B cell (primary cell): Measurements from ENCODE around the gene RGS6. TPM values are rescaled to one million over a fixed set of nuclear protein-coding genes. Genes with fewer than 3 reads are reported as not detected.

Experiments
- ATAC-seq: fragments of 200-7000 bp; cut with Tn5 transposase; one replicate; pipeline ENCODE4 v1.10.0; 2021; ENCODE audit warnings: low read depth, mild to moderate bottlenecking, moderate number of reproducible peaks, moderate library complexity
- CTCF ChIA-PET: fragments of 350-600 bp; sonication (Branson Sonifier 250); formaldehyde crosslinking; loops from one replicate; lab custom pipeline; 2021; ENCODE audit warnings: antibody characterized with exemption, inconsistent platforms; lab: Charles Lee
- POLR2A ChIA-PET: fragments of 350-600 bp; sonication (Branson Sonifier 250); formaldehyde crosslinking; loops from one replicate; lab custom pipeline; 2021; ENCODE audit warnings: antibody characterized with exemption; lab: Charles Lee
- DNase-seq: peaks from one replicate; pipeline ENCODE4 v3.0.0; 2013
- H2AFZ ChIP-seq: 2 replicates; pipeline ENCODE4 v1.6.1; 2012; ENCODE audit warnings: mild to moderate bottlenecking, low read depth, low read length; ENCODE audit not compliant: insufficient read depth, poor library complexity, severe bottlenecking
- H3K27ac ChIP-seq, 2 donors: 1 replicate in 1 of 2; 2 replicates in 1 of 2; pipeline ENCODE4 v1.5.1; 2012 to 2013; ENCODE audit warnings: low read length in 2 of 2, mild to moderate bottlenecking in 2 of 2, moderate library complexity in 1 of 2
- H3K27me3 ChIP-seq, 4 experiments: fragments of 200-600 bp in 1 of 4; sonication (generic) in 1 of 4; replicated peaks in 1 of 4; 1 replicate in 2 of 4; 2 replicates in 2 of 4; pipeline versions ENCODE4 v1.6.1 to v1.7.0; 2013 to 2016; ENCODE audit warnings: low read length in 3 of 4, mild to moderate bottlenecking in 2 of 4, mixed read lengths in 1 of 4, moderate library complexity in 1 of 4; ENCODE audit not compliant: insufficient read depth in 4 of 4, control insufficient read depth in 3 of 4; ENCODE audit errors: control extremely low read depth in 1 of 4
- H3K36me3 ChIP-seq, 2 experiments: replicated peaks in 1 of 2; 1 replicate in 1 of 2; 2 replicates in 1 of 2; pipeline versions ENCODE4 v1.6.1 to v1.7.1; 2013; ENCODE audit warnings: low read length in 1 of 2; ENCODE audit not compliant: insufficient read depth in 2 of 2, control insufficient read depth in 1 of 2; ENCODE audit errors: control extremely low read depth in 1 of 2, extremely low read depth in 1 of 2
- H3K4me1 ChIP-seq, 2 donors: fragments of 200-600 bp in 1 of 2; sonication (generic) in 1 of 2; 1 replicate in 1 of 2; 2 replicates in 1 of 2; pipeline versions ENCODE4 v1.5.1 to v1.6.1; 2013 to 2017; ENCODE audit warnings: low read length in 2 of 2; ENCODE audit not compliant: control insufficient read depth in 2 of 2, insufficient read depth in 2 of 2
- H3K4me2 ChIP-seq: replicated peaks from 2 replicates; pipeline ENCODE3; 2012; ENCODE audit warnings: mild to moderate bottlenecking, low read depth, low read length; ENCODE audit not compliant: poor library complexity, severe bottlenecking
- H3K4me3 ChIP-seq, 5 experiments: fragments of 200-600 bp in 1 of 5; sonication (generic) in 1 of 5; 1 replicate in 3 of 5; 2 replicates in 2 of 5; pipeline versions ENCODE4 v1.5.1 to v1.7.0; 2011 to 2016; ENCODE audit warnings: low read length in 4 of 5, mild to moderate bottlenecking in 4 of 5, low read depth in 2 of 5, control low read depth in 1 of 5, moderate library complexity in 1 of 5; ENCODE audit not compliant: insufficient read depth in 1 of 5; ENCODE audit errors: control extremely low read depth in 1 of 5, extremely low read depth in 1 of 5
- H3K79me2 ChIP-seq: fragments of 200-600 bp; sonication (generic); one replicate; pipeline ENCODE4 v1.6.0; 2016; ENCODE audit warnings: low read length; ENCODE audit not compliant: control insufficient read depth, insufficient read depth
- H3K9ac ChIP-seq: fragments of 200-600 bp; sonication (generic); 2 replicates; pipeline ENCODE4 v1.6.1; 2017; ENCODE audit warnings: mild to moderate bottlenecking, low read length, moderate library complexity
- H3K9me3 ChIP-seq, 3 donors: one replicate each; pipeline versions ENCODE4 v1.6.1 to v1.7.1; 2013; ENCODE audit warnings: low read length in 2 of 3; ENCODE audit not compliant: control insufficient read depth in 2 of 3, insufficient read depth in 1 of 3; ENCODE audit errors: control extremely low read depth in 1 of 3
- H4K20me1 ChIP-seq: 2 replicates; pipeline ENCODE4 v1.6.0; 2012; ENCODE audit warnings: mild to moderate bottlenecking, low read length; ENCODE audit not compliant: insufficient read depth, control insufficient read depth, poor library complexity, severe bottlenecking
- H3K27ac Mint-ChIP-seq: one replicate; pipeline ENCODE4 v1.8.0; 2021; ENCODE audit warnings: mixed read lengths
- H3K27me3 Mint-ChIP-seq: one replicate; pipeline ENCODE4 v1.8.0; 2021; ENCODE audit warnings: mixed read lengths
- H3K4me1 Mint-ChIP-seq: one replicate; pipeline ENCODE4 v1.8.0; 2021; ENCODE audit warnings: mixed read lengths
- H3K4me3 Mint-ChIP-seq: one replicate; pipeline ENCODE4 v1.8.0; 2021; ENCODE audit warnings: mixed read lengths
- H3K9me3 Mint-ChIP-seq: one replicate; pipeline ENCODE4 v1.8.0; 2022; ENCODE audit warnings: mixed read lengths; ENCODE audit not compliant: insufficient read depth
- EZH2 ChIP-seq: IDR thresholded peaks from 2 replicates; pipeline ENCODE4 v1.6.1; 2012; ENCODE audit warnings: borderline replicate concordance, low read depth, mild to moderate bottlenecking, moderate library complexity, low read length; ENCODE audit not compliant: insufficient read depth, poor library complexity, severe bottlenecking
- WGBS: methylation state at CpG from one replicate; pipeline ENCODE4 v1.1.5; 2013; ENCODE audit warnings: missing lambda C conversion rate; ENCODE audit not compliant: insufficient coverage; 5-methylcytosine and 5-hydroxymethylcytosine counted together
- intact Hi-C: fragments of 100-400 bp; cut with micrococcal nuclease; formaldehyde crosslinking; loops from one replicate; pipeline ENCODE4 v1.10.0; 2022
- polyA plus RNA-seq: library from polyadenylated mRNA; depleted of rRNA; stranded (reverse); fragments of >200 nt; gene quantifications from 2 replicates; pipeline ENCODE4 v1.2.3, GENCODE V29; 2012
- total RNA-seq, 2 donors: library from RNA; stranded (reverse); fragments of 120-200 nt in 1 of 2; gene quantifications; 1 replicate in 1 of 2; 2 replicates in 1 of 2; pipeline versions ENCODE4 v1.2.3 to v1.2.4, GENCODE V29; 2013 to 2022
- TF ChIP-seq, protein P1 (sequence below): fragments of 200-600 bp; IDR thresholded peaks from one replicate; pipeline ENCODE4 v1.8.0; 2022; ENCODE audit warnings: antibody characterized with exemption, mild to moderate bottlenecking

RGS6 gene
- total and polyA plus RNA-seq, 2 donors (not counting 1 experiment from before 2014, with no cell fraction given), result 0.07 TPM; not detected in 1

DNA sequence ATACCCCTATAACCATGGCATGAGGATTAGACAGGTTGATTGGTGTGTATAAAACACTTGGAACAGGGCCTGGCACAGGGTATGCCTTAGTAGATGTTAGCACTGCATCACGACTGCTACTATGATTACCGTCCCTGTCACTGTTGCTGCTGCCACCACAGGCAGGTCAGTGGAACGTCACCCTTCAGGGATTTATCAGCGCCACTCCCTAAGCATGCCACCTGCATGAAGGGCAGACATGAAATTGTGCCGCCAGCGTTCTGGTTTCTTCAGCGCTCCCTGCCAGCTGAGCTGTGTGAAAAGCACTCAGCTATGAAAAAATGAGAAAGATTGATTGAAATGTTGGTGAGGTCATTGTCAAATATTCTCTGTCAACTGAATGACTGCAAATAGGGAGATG, 484.7 kb downstream of the RGS6 start:
- ATAC-seq, result peak; percentile 49
- Histone ChIP-seq H3K4me1 (peaks cover 0 to 5% of the 10 kb centered on the region in 2 donors), H2AFZ (no peak overlapping the region), H3K79me2 (no peaks in the 10 kb centered on the region), H3K36me3 (no peaks in the 10 kb centered on the region), H3K4me2 (no peak overlapping the region), H4K20me1 (no peaks in the 10 kb centered on the region), H3K27ac (no peak overlapping the region), H3K9ac (no peak overlapping the region), H3K9me3 (peaks cover 0 to 13% (median 2%) of the 10 kb centered on the region in 3 donors), H3K4me3 (no peak overlapping the region), H3K27me3 (peaks cover 0 to 4% (median 1%) of the 10 kb centered on the region in 4 experiments)
- POLR2A ChIA-PET, result no interaction called here
- Mint-ChIP-seq H3K27me3 (peaks cover 26% of the 10 kb centered on the region), H3K4me3 (no peak overlapping the region), H3K27ac (no peak overlapping the region), H3K4me1 (peaks cover 7% of the 10 kb centered on the region), H3K9me3 (peaks cover 2% of the 10 kb centered on the region)
- intact Hi-C loops, result no loop called here
- no peak for TF ChIP-seq EZH2
- TF ChIP-seq, protein P1, sequence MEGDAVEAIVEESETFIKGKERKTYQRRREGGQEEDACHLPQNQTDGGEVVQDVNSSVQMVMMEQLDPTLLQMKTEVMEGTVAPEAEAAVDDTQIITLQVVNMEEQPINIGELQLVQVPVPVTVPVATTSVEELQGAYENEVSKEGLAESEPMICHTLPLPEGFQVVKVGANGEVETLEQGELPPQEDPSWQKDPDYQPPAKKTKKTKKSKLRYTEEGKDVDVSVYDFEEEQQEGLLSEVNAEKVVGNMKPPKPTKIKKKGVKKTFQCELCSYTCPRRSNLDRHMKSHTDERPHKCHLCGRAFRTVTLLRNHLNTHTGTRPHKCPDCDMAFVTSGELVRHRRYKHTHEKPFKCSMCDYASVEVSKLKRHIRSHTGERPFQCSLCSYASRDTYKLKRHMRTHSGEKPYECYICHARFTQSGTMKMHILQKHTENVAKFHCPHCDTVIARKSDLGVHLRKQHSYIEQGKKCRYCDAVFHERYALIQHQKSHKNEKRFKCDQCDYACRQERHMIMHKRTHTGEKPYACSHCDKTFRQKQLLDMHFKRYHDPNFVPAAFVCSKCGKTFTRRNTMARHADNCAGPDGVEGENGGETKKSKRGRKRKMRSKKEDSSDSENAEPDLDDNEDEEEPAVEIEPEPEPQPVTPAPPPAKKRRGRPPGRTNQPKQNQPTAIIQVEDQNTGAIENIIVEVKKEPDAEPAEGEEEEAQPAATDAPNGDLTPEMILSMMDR, result no peak
- DNase-seq, result peak; percentile 24
- CTCF ChIA-PET, result interaction anchor here (1.6 kb wide), 1 partner anchor 9 kb away, joined by 4 read pairs; no protein-coding TSS in a partner anchor
- WGBS, result 69% methylated on average over 4 of the region's 7 CpGs

DNA sequence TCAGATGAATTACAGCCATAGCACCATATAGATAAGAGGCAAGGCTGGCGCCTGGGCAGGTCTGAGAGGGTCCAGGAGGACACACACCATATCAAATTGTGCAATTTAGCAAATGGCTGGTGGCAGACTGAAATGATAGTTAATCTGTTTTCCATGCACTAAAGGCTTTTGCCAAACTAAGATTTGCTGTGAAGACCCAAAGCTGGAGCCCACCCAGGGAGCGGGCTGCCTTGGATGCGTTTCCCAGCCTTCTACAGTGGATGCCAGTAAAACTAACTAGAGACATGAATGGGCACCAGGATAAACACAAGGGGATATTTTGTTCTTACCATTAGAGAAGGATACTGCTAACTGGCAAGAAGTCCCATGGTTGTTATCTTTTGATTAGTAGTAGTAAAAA, 486.6 kb downstream of the RGS6 start:
- DNase-seq (no peak), ATAC-seq (no peak)
- H3K4me1 Mint-ChIP-seq, result peaks cover 7% of the 10 kb centered on the region
- Histone ChIP-seq H3K9ac (no peak overlapping the region), H3K4me3 (no peak overlapping the region), H3K79me2 (no peaks in the 10 kb centered on the region), H3K4me1 (peaks cover 0 to 5% of the 10 kb centered on the region in 2 donors), H3K36me3 (no peaks in the 10 kb centered on the region), H2AFZ (no peak overlapping the region), H3K4me2 (no peak overlapping the region), H3K27me3 (peaks cover 0 to 4% (median 1%) of the 10 kb centered on the region in 4 experiments), H3K27ac (no peak overlapping the region), H4K20me1 (no peaks in the 10 kb centered on the region), H3K9me3 (peaks cover 0 to 22% (median 2%) of the 10 kb centered on the region in 3 donors)
- H3K27me3 Mint-ChIP-seq, result peaks cover 39% of the 10 kb centered on the region
- POLR2A ChIA-PET, result no interaction called here
- H3K9me3 Mint-ChIP-seq, result peaks cover 2% of the 10 kb centered on the region
- CTCF ChIA-PET, result no interaction called here
- intact Hi-C loops, result no loop called here
- no peak overlapping the region for H3K27ac Mint-ChIP-seq
- no CpG with 5 or more reads among the region's 3 CpGs for WGBS
- no peak overlapping the region for H3K4me3 Mint-ChIP-seq
- no peak for TF ChIP-seq EZH2
- TF ChIP-seq, protein P1, result no peak
